NCI-H1436 (cell line): Measurements from ENCODE around the gene SMYD3.

Experiments
- DNase-seq: peaks from one replicate; lab custom pipeline; 2025; lab: John Stamatoyannopoulos, UW

The SMYD3 gene

DNA sequence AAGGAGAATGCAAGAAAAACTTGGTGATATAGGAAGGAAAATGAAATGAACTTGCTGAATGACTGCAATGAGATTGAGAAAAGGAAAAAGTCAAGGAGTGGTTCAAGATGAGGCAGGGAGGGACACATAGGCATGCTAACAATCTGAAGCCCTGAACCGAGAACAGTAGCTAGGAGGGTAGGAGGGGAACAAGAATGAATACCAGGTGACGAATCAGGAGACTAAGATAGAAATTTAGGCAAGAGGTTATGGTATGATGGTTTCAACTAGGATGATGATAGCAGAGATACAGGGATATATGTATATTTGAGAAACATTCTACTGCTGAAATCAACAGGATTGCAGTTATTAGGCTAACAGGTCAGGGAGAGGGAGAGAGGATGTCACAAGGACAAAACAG is 44.1 kb downstream of the SMYD3 start:
- no peak for DNase-seq

DNA sequence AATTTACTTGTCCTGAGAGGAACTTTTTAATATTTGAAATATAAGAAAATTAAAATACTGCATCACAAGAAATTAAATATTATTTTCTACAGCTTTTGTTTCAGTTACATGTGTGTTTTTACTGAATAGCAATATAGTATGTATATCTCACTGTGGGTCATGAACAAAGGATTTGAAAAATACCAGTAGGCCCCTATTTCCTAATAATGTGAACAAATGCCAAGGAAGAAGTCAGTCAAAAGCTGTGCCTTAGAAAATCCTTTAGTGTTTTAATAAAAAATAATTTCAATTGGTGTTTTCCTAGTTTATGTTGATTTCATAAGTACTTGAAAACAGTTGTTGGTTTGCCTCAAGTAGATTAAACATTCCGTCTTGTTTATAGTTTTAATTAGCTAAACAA is 46.7 kb downstream of the SMYD3 start:
- DNase-seq: no peak

DNA sequence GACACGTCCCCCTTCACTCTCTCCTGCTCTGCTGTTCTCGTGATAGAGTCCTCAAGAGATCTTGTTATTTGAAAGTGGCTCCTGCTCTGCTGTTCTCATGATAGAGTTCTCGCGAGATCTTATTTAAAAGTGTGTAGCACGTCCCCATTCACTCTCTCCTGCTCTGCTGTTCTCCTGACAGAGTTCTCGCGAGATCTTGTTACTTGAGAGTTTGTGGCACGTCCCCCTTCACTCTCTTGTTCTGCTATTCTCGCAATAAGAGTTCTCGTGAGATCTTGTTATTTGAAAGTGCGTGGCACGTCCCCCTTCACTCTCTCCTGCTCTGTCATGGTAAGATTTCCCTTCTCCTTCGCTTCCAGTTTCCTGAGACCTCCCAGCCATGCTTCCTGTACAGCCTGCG is 47.9 kb downstream of the SMYD3 start:
- no peak for DNase-seq

DNA sequence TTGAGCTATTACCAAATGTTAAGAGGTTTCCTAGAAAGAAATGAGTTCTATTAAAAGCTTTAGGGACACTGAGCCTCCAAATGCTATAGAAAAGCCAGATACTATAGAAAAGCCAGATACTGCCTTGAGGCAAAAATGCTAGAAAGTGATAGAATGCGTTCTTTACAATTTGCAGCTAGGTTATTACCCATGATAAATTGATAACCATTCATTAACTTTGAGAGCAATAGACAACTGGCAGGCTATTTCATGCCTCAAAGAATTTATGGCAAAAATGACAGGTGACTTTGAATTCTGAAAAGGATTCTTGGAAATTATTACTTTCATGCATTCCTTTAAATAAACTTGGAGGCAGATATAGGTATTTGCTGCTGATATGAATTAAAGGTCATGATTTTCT is 51.6 kb downstream of the SMYD3 start:
- no peak for DNase-seq

DNA sequence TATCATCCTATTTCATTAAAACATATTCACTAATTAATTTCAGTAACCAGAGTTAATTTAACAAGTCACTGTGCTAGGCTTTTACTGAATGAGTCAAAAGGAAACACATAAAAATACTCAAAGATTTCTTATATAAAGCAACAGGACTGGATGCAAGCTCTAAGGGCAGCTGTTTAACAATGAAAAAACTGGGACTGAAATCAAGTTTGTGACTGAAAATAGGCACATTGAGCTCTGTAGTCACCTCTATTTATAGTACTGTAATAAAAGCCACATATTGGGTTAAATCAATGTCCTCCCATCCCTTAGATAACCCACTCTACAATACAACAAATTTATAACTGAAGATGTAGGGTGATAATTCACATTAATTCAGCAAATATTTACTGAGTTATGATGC is 52.4 kb downstream of the SMYD3 start:
- DNase-seq: no peak

DNA sequence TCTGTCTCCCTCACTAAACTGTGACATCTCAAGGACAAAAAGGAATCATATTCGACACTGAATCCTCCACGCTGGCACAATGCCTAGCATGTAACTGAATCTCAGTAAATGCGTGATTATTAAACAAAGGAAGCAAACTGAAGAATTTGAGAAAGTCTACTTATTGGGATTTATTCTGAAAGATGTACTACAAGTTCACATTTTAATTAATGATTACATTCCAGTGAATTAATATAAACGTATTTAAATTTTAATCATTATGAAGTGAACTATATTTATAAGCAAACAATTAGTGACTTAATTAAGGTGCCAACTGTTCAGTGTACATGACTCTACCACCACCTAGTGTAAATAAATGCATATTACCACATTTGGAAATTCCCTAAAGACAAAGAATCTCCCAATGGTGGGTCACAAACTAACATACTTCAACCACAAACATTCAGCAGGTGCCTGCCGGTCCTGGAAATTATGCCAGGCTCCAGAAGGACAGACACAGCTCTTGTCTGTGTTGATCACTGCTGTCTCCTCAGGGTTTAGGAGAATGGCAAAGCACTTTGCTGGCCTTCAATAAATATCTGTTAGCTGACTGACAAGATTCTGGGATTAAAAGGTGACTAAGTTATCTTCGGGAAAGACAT is 56.3 kb downstream of the SMYD3 start:
- DNase-seq: peak; percentile 65

DNA sequence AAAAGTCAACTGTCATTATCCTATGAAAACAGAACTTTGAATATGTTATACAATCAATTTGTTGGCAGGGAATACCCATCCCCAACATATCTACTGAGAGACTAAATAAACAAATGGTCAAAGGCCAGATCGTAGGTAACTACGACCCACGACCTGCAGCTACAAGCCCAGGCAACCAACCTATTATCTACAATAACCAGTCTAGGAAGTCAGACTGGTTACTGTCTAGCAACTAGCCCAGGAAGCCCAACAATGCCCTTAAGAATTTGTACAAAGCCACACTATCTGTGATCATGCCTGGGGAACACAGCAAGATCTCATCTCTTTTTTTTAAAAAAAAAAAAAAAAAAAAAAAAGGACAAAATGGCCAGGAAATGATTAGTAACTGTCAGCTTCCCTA is 58.7 kb downstream of the SMYD3 start:
- DNase-seq: no peak

DNA sequence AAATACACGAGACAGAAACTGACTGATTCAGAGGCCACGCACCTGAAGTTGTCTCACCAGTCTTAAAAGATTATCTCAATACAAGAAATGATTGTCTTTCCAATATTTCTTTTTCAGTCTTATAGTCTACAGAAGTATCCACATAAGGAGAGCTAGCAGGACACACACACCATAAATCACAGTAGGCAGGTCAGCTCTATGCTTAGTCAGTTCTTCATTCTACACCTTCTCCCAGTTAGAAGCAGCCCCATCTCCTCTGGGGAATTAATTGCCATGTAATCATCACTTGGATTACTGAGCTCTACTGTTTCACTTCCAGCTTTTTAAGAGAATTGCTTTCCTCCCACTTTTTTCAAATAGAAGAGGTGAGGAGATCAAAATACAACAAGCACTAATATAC is 59.6 kb downstream of the SMYD3 start:
- DNase-seq: no peak

DNA sequence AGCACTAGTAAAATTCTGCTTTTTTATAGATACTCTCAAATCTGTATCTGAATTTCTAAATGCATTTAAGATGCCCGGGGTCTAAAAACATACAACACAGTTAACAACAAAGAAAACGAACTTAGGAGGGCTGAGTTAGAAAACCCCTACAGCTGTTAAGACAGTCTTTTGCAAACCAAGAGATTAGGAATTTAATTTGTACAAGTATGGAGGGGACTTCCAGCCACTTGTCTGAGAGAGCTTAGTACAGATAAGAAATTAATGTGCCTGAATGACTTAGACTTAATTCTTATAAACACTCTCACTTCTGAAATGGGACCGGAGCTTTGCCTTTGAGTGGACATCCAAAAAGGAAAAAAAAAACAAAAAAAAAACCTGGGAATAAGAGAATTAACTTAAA is 61.6 kb downstream of the SMYD3 start:
- DNase-seq: no peak

DNA sequence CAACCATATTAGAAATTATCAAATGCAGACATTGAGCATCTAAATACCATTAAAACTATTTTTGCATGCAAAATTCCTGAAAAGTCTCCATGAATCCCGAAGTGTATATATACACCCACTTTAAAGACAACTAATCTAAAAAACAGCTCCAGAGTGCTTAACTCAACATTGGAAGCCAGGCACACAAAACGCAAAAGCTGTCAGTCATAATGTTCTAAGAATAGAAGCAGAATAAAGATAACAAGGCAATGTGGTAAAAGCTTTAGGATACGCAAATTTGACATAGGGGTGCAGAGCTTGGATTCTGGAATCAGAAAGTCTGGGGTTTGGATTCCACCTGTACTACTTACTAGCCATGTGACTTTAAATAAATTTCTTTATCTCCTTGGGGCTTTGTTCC is 62.5 kb downstream of the SMYD3 start:
- DNase-seq: no peak

DNA sequence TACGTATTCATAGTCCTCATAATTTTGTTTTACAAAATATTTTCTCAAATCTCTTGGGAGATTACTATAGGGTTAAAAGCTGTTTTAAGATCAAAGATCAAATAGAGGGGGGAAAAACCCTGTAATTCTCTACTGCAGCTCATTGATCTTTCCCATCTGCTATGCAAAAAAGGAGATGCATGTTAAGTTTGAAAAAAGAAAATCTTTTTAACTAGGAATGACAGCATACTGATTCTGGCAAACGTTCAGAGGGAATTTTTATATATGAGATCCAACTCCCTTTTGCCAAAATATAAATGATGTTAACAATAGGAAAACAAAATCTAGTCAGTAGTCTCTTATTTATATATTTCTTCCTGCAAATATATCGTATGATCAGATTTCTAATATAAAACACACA is 69.1 kb downstream of the SMYD3 start:
- no peak for DNase-seq

DNA sequence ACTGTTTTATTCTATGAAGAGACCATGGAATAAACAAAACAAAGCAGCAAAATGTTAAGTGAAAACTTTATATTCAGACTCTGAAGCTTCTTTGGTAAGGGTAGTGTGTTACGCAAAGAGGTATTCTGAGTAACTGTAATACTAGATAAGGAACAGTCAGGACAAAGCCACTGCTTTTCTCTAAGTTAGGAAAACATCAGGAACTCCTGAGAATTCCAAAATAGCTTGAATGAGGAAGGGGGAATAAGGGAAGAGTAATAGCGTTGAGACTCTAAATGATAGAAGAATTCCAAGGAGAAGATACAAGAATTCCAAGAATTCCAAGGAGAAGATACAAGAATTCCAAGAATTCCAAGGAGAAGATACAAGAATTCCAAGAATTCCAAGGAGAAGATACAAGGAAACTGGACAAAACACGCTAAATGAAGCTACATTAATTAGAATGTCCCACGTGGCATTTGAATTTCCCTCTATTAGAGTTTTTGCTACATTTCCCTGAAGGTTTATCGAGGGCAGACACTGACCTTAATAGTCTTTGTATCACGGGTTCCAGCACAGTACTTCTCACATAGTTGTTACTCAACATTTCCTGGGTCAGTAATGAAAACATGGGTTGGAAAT is 71.5 kb downstream of the SMYD3 start:
- DNase-seq: no peak

DNA sequence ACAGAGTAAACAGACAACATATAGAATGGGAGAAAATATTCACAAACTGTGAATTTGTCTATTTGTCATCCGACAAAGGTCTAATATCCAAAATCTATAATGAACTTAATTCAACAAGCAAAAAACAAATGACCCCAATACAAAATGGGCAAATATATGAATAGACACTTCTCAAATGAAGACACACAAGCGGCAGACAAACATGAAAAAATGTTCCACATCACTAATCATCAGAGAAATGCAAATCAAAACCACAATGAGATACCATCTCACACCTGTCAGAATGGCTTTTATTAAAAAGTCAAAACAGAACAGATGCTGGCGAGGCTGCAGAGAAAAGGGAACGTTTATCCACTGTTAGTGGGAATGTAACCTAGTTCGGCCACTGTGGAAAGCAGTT is 72.7 kb downstream of the SMYD3 start:
- DNase-seq: no peak

DNA sequence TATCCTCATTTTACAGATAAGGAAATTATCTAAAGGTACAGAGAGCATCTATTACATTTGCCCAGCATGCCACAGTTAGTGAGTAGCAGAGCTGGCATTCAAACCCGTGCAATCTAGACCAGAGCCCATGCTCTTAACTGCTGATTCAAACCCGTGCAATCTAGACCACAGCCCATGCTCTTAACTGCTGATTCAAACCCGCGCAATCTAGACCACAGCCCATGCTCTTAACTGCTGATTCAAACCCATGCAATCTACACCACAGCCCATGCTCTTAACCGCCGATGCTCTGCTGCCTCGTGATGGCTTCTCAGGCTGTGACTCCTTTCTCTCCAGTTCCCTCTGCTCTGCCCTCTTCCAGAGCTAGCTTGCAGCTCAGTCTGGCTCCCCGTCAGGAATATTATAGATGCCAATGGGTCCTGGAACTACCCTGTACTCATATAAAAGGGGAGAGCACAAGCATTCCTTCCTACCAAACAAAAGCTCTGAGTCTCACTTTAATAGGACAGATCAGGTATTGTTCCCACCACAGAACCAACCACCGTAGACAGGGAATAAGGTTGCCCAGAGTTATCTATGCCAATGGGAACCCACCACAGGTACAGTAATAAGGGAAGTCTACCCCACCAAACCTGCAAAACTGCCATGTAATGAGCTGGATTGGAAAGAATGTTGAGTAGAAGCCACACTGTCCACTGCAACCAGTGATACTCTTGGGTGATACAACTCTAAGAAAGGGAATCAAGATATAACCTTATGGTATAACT is 78.4 kb downstream of the SMYD3 start:
- DNase-seq: no peak

DNA sequence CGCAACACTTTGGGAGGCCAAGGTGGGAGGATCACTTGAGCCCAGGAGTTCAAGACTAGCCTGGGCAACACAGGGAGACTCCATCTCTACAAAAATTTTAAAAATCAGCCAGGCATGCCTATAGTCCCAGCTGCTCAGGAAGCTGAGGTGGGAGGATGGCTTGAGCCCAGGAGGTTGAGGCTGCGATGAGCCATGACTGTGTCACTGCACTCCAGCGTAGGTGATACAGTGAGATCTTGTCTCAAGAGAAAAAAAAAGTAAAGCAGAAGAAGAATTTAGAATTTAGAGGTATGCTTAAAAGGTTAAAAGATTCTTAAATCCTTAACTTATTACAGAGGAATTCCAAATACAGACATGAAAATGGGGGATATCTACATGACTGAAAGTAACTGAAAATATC is 79.5 kb downstream of the SMYD3 start:
- no peak for DNase-seq

DNA sequence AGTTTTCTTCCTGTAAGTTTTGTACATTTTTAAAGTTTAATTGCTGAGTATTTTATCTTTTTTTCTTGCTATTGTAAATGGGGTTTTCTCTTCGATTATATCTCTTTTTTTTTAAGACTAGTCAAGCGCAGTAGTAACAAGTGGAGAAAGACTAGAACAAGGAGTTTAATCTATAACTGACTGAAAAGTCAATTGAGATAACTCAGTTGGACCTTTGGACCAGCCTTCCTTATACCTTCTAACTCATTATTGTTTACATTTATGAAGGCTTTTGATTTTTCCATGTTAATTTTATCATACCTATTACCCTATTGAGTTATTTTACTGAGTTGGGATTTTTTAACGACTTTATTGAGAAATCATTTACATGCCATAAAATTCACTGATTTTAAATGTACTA is 81.2 kb downstream of the SMYD3 start:
- no peak for DNase-seq

DNA sequence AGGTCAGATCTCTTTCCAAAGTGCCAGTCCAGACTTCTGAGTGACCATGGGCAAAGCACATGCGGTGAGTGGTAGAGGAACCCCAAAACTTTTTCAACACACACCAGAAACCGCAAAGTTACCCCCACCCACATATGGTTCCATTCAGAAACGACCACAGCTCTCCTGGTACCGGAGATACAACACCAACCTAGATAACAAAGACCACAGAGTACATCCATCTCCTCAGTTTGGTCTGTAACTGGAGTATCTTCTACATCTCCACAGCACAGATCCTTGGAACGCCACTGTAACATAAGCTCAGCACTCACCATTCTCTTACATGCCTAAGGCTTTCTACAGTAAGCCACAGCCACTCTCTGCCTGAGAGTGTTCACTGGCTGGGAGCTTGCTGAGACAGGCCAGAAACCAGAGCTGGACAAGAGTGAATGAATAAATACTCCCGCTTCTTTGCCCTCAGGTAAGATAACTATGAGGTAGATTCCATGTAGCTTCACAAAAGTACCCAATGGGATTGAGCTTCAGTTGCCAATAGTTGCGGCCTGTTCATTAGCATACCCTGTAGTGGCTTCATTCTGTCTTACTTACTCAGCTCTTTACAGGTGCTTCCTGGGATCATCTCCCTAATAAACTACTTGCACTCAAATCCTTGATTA is 81.8 kb downstream of the SMYD3 start:
- no peak for DNase-seq

DNA sequence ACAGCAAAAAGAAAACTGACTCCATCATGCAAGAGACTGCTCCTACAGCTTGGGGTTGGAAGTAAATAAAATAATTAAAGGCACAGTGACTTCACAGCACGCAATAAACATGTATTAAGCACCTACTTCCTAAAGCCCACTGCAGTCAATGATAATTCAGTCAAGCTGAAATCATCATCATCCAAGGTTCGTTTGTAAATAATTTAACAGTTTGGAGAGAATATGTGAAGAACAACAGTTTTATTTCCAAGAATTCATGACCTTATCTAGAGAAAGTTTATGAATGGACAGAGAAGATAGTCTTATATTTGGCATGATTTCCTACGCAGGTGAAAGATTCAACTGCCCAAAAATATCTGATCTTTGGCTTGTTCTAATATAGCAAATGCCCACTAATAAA is 86.8 kb downstream of the SMYD3 start:
- no peak for DNase-seq

DNA sequence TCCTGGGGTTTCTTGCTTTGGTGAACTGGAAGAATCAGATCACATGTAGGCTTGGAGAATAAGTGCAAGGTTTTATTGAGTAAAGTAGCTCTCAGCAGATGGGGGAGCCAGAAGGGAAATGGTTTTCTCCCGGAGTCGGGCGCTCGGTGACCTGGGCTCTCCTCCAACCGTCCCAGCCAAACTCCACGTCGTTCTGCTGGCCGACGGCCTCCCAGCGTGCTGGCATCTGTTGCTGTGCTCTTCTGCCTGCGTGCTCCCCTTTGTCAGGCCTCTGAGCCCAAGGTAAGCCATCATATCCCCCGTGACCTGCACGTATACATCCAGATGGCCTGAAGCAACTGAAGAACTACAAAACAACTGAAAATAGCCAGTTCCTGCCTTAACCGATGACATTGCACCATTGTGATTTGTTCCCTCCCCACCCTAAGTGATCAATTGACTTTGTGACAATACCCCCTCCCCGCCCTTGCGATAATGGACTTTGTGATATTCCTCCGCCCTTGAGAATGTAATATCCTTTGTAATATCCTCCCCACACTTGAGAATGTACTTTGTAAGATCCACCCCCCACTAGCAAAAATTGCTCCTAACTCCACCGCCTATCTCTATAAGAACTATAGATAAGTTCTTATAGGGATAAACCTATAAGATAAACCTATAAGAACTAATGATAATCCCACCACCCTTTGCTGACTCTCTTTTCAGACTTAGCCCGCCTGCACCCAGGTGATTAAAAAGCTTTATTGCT is 88.3 kb downstream of the SMYD3 start:
- no peak for DNase-seq

DNA sequence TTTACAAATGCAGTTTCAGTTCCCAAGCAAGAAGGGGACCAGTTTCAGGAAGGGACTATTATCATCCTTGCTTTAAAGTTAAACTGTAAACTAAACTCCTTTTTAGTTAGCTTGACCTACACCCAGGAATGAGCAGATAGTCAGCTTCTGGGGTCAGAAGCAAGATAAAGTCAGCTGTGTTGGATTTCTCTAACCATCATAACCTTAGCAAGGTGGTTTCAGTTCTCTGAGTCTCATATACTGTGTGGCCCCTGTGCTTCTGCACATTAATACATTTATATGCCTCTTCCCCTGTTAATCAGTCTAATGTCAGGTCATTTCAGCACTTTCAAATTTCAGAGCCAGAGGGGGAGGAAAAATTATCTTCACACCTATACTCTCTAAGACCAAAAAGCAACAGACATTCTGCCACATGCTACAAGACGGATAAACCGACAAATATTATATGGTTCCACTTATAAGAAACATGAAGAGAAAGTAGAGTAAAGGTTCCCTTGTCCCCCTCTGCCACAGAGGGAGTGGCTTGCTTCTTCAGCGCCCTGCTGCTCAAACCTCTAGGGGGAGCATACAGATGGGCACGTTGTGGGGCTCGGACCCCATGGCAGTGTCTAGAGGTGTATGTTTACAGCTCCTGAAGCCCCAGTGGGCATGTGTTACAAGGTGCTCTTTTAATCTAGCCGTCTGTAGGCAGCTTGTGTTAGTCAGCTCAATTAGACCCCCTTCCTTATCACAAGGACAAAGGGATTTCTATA is 89.1 kb downstream of the SMYD3 start:
- DNase-seq: no peak

DNA sequence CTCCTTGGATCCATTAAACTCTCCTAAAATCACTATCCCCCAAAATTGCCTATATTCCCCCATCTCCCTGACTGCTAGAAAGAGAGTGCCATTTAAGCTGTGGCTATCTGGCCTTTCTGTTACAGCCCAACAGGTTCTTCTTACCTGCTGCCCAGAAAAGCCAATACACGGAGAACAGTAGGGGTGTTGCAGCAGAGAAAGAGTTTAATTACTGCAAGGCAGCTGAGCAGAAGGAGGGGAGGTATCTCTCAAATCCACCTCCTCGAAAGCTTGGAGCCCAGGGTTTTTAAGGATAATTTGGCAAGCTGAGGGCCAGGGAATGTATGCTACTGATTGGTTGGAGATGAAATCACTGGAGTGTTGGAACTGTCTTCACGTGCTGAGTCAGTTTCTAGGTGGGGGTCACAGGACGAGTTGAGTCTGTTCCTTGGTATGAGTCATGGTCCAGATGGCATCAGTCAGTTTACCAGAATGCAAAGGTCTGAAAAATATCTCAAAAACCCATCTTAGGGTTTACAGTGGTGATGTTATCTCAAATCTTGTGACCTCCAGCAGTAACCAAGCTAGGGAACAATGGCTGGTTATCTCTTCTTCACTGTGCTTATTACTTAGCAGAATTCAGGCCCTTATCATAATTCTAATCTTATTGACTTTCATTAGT is 89.8 kb downstream of the SMYD3 start:
- no peak for DNase-seq
